SU-DHL-6 (cell line): ENCODE data around the gene SYTL1.

Experiments used
- CTCF ChIP-seq: fragments of 200-600 bp; sonication (generic); IDR thresholded peaks from one replicate; pipeline ENCODE4 v1.5.1; 2017; ENCODE audit warnings: antibody characterized with exemption, mild to moderate bottlenecking, low read length, moderate library complexity; ENCODE audit not compliant: insufficient read depth, poor library complexity, severe bottlenecking
- EZH2phosphoT487 ChIP-seq: fragments of 200-600 bp; sonication (generic), shearing (Covaris generic); conservative IDR thresholded peaks from 2 replicates; pipeline ENCODE4 v1.6.1; 2018; ENCODE audit warnings: mild to moderate bottlenecking, antibody characterized with exemption, low read length, moderate library complexity, mixed read lengths

- TF ChIP-seq CTCF = no peak
- no peak for TF ChIP-seq EZH2phosphoT487
Measured at GRCh38 chr1:27400963-27401341, 59.1 kb downstream of the SYTL1 start.
